Lower leg skin (tissue), 4 donors: Measurements from ENCODE around the gene TBX18. TPM values are rescaled to one million over a fixed set of nuclear protein-coding genes. Genes with fewer than 3 reads are reported as not detected.

Source experiments
- DNase-seq, 2 donors: peaks; one replicate each; pipeline ENCODE4 v3.0.0-alpha.2; 2019; ENCODE audit warnings: low spot score in 2 of 2
- H3K4me3 ChIP-seq: fragments of 200-600 bp; sonication (generic); 2 replicates; pipeline ENCODE4 v1.5.1; 2017; ENCODE audit warnings: mild to moderate bottlenecking, low read depth; ENCODE audit not compliant: poor library complexity, severe bottlenecking
- POLR2A ChIP-seq, 2 donors: fragments of 450-650 bp; IDR thresholded peaks; one replicate each; pipeline ENCODE4 v1.6.1; 2016 to 2017; ENCODE audit warnings: antibody characterized with exemption in 2 of 2, mild to moderate bottlenecking in 1 of 2, moderate library complexity in 1 of 2
- WGBS, 2 donors: methylation state at CpG; one replicate each; pipeline ENCODE4 v1.1.5; 2018; 5-methylcytosine and 5-hydroxymethylcytosine counted together
- intact Hi-C: fragments of 100-400 bp; cut with DNase I; formaldehyde crosslinking; loops from one replicate; pipeline ENCODE4 v1.15.0; 2023; ENCODE audit warnings: low total_unique reads
- total RNA-seq, 4 donors: library from RNA; depleted of rRNA; stranded (reverse); fragments of >200 nt; gene quantifications; one replicate each; pipeline ENCODE4 v1.1.0, GENCODE V29; 2016
- TF ChIP-seq, protein P1 (sequence below), 3 donors: fragments of 450-650 bp; IDR thresholded peaks; one replicate each; pipeline ENCODE4 v1.5.1; 2016; ENCODE audit warnings: antibody characterized with exemption in 3 of 3, mild to moderate bottlenecking in 3 of 3, moderate library complexity in 2 of 3

Gene TBX18
- total RNA-seq, 4 donors from 2014 or later, result 1.1 to 8.6 (median 4.2) TPM

DNA sequence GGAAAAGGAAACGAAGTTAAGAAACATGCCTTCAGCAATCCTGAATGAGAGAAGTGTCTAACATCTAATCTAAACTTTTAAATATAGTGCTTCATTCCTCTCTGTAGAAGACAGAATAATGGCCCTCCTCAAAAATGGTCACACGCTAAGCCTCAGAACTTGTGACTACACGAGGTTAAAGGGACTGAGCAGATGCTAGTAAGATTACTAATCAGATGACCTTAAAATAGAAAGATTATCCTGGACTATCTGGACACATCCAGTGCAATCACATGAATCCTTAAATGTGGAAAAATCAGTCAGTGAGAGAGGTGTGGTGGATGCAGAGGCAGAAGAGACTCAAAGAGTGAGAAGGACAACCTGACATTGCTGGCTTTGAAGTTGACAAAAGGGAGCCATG, 126.1 kb downstream of the TBX18 start:
- 63 to 71% methylated on average over 3 of the region's 3 CpGs for WGBS, 2 donors
- H3K4me3 ChIP-seq, result no peak overlapping the region
- intact Hi-C loops, result no loop called here
- no peak for DNase-seq
- TF ChIP-seq POLR2A (IDR thresholded peaks at IDR 0.05), result no peak
- TF ChIP-seq, protein P1, sequence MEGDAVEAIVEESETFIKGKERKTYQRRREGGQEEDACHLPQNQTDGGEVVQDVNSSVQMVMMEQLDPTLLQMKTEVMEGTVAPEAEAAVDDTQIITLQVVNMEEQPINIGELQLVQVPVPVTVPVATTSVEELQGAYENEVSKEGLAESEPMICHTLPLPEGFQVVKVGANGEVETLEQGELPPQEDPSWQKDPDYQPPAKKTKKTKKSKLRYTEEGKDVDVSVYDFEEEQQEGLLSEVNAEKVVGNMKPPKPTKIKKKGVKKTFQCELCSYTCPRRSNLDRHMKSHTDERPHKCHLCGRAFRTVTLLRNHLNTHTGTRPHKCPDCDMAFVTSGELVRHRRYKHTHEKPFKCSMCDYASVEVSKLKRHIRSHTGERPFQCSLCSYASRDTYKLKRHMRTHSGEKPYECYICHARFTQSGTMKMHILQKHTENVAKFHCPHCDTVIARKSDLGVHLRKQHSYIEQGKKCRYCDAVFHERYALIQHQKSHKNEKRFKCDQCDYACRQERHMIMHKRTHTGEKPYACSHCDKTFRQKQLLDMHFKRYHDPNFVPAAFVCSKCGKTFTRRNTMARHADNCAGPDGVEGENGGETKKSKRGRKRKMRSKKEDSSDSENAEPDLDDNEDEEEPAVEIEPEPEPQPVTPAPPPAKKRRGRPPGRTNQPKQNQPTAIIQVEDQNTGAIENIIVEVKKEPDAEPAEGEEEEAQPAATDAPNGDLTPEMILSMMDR (IDR thresholded peaks at IDR 0.05), result no peak
